ENCODE measurements around the gene TAS2R60.

DNA sequence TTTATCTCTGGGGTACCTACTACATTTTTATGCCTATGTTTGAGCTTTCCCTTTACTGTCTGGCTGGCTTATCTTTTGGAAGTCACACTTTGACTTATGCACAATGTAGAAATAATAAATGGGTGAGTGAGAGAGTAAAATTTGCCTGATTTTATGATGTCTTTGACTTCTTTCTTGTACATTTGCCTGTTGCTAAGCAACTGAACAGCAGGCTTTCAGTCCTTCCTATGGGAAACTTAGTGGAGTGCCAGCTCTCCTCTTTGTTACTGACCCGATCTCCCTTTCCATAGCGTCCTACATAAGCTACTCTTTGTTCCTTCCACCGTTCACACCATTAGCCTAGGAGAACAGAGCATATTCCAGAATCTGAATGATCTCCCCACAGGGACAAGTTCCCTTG, 4.2 kb downstream of the TAS2R60 start:
- TF ChIP-seq, protein P1, sequence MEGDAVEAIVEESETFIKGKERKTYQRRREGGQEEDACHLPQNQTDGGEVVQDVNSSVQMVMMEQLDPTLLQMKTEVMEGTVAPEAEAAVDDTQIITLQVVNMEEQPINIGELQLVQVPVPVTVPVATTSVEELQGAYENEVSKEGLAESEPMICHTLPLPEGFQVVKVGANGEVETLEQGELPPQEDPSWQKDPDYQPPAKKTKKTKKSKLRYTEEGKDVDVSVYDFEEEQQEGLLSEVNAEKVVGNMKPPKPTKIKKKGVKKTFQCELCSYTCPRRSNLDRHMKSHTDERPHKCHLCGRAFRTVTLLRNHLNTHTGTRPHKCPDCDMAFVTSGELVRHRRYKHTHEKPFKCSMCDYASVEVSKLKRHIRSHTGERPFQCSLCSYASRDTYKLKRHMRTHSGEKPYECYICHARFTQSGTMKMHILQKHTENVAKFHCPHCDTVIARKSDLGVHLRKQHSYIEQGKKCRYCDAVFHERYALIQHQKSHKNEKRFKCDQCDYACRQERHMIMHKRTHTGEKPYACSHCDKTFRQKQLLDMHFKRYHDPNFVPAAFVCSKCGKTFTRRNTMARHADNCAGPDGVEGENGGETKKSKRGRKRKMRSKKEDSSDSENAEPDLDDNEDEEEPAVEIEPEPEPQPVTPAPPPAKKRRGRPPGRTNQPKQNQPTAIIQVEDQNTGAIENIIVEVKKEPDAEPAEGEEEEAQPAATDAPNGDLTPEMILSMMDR (IDR thresholded peaks at IDR 0.05; ENCODE audit: low read depth, low read length) = no peak
- TF ChIP-seq, protein P2, sequence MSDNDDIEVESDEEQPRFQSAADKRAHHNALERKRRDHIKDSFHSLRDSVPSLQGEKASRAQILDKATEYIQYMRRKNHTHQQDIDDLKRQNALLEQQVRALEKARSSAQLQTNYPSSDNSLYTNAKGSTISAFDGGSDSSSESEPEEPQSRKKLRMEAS (IDR thresholded peaks at IDR 0.05; ENCODE audit: low read depth, low read length) = no peak
- no peak for TF ChIP-seq POLR2A (IDR thresholded peaks at IDR 0.05; ENCODE audit: extremely low read depth, insufficient read length)
